Activated T-helper 1 cell treated with Interleukin-2 at 50 U/mL for 16 hours (primary cell): ENCODE data around the gene HNRNPM.
"Not testable (repeated sequence)": the region's sequence is repeated elsewhere in the genome, so short reads cannot be mapped to it uniquely, and the experiment has no call there.

ENCODE experiments used
- DNase-seq: peaks from one replicate; pipeline ENCODE4 v3.0.0-alpha.2; 2020; ENCODE audit warnings: low read depth

HNRNPM gene

DNA sequence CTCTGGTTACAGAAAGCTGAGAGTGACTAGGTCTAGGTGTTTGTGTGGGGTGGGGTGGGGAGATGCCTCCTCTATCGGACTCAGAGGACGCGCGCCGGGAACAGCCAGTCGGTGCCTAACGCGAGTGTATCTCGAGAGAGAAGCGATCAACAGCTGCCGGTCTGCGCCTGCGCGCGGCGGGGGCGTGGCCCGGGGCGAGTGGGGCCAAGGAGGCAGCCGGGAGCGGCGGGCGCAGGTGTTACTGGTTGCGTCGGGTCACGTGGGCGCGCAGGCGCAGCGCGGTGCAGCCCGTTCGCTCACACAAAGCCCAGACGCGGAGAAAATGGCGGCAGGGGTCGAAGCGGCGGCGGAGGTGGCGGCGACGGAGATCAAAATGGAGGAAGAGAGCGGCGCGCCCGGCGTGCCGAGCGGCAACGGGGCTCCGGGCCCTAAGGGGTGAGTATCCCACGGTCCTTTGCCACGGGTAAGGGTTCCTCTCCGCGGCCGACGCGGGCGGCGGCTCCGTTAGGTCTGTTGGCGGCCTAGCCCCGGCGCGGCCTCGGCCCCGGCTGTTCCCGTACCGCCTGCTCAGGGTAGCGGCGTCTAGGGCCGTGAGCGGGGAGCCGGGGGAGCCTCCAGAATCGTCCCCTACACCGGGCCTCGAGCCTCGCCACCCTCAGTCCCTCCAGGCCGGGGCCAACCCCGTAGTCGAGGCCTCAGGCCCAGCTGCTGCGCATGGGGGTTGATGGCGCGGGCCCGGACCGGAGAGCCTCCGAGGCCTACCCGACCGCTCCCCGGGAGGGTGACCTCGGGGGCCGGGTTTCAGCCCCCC is at the start of gene HNRNPM:
HNRNPM (plus strand) TSS at position 299 of the 811 bp plus-strand sequence; CDS start at position 323, 24 bp downstream.
- DNase-seq: peak; percentile 100

DNA sequence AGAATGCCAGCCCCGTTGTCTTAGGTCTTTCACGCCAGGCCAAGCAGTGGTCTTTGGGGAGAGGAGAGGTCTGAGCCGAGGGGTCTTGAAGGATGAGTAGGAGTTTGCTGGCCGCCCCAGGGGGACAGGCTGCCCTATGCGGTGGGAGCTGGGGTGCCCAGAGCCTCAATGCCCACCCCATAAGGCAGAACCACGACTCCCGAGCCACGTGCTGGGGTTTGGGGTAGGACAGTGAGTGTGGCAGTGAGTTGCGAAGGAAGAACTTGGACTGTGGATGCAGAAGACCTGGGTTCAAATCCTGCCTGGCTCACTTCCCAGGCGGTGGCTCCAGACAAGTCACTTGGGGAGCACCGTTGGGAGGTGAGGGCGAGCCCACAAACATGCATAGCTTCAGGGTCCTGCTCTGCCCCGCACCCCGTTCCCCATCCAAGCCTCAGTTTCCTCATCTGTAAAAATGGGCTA is 49.1 kb upstream of the HNRNPM start:
- no peak for DNase-seq

DNA sequence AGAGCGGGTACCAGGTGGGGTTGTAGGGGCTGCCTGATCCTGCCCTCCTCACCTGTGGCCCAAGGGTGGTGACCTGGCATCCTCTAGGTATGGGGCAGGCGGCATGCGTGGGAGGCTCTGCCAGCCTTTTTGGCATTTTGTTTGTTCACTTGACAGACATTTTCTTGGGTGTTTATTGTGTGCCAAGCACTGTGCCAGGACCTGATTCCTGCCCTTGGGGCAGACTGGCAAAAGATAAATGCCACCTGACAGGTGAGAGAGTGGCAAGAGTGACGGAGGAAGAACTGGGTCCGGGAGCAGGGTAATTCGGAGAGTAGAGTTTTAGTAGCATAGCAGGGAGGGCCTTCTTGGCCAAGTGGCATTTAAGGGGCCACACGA is 48.6 kb upstream of the HNRNPM start:
- no peak for DNase-seq

- peak; percentile 30 for DNase-seq
These were observed 48.1 kb upstream of the HNRNPM start for GRCh38 chr19:8396563-8397203.

GRCh38 chr19:8397271-8397670 is 47.5 kb upstream of the HNRNPM start:
- DNase-seq: no peak

DNA sequence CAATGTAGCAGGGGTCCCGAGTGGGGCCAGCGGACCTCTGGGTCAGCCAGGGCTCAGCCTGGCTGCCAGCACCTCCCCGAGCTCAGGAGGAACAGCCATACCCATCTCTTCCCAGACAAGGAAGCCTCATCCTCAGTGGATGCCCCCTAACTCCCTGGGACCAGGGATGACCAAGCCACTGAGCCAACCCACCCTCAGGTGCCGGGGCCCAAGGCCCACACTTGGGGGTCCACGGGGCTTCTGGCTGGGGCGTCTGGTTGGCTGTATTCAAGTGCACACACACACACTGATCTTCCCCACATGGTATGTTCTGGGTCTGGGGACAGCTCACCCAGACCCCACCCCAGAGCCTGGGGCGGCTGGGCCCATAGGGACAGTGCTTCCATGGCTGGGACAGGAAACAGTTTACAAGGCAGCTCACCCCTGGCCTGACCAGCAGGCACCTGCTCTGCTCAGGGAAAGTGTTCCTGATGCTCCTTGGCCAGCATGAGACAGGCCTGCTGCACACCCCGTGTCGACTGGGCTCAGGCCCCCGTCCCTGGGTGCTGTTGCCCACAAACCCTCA is 46.9 kb upstream of the HNRNPM start:
- DNase-seq: no peak

- DNase-seq: no peak
These were observed 46.4 kb upstream of the HNRNPM start for GRCh38 chr19:8398311-8398771.

DNA sequence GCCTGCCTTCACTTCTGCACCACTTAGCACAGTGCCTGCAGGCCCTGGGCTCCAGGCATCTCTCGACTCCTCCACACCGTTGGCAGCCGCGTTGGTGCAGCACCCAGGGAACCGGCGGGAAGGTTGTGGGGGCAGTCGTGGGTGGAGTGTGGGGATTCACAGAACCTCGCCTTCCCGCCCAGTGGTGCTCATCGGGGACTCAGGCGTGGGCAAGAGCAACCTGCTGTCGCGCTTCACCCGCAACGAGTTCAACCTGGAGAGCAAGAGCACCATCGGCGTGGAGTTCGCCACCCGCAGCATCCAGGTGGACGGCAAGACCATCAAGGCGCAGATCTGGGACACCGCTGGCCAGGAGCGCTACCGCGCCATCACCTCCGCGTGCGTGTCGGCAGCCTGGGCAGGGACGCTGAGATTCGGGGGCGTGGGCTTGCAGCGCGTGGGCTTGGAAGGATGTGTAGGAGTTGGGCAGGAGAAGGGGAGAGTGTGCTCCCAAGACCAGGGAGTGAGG is 45.0 kb upstream of the HNRNPM start:
- no peak for DNase-seq

DNA sequence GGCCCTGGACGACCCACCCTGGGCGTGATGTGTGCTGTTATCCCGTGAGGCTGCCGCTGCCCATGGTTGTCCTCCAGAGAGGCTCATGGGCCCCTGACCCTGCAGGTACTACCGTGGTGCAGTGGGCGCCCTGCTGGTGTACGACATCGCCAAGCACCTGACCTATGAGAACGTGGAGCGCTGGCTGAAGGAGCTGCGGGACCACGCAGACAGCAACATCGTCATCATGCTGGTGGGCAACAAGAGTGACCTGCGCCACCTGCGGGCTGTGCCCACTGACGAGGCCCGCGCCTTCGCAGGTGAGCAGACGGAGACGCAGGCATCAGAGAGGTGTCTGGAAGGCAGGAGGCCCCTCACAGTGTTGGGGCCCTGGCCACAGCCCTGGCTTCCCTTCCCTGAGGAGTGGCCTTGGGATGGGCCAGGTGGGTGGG is 42.8 kb upstream of the HNRNPM start:
- DNase-seq: no peak

DNA sequence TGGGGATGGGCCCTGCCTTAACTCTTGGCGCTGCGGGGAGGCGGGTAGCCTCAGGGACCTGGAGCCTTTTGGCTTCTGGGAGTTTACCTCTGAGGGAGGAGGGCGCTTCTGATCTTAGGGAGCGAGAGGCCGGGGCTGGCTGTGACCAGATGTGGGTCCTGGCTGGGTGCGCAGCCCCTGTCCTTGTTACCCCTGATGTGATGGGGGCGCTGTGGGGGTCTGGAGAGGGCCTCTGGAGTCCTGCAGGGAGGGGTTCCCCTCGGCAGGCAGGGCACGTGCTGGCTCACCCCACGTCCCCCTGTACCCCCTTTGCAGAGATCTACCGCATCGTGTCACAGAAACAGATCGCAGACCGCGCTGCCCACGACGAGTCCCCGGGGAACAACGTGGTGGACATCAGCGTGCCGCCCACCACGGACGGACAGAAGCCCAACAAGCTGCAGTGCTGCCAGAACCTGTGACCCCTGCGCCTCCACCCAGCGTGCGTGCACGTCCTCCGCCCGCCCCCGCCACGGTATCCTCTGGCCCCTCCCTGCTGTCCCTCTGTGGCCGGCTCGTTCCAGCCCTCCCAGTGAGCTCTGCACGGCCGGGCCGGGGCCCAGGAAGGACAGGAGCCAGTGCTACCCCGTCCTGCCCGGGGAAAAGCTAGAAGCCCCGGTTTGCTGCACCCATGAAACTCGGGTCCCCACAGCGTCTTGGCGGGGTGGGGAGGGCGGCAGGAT is 41.5 kb upstream of the HNRNPM start:
- no peak for DNase-seq

- no peak for DNase-seq
These were observed 41.0 kb upstream of the HNRNPM start for GRCh38 chr19:8403820-8404109.

- no peak for DNase-seq
These were observed 40.2 kb upstream of the HNRNPM start for GRCh38 chr19:8404391-8405151.

DNA sequence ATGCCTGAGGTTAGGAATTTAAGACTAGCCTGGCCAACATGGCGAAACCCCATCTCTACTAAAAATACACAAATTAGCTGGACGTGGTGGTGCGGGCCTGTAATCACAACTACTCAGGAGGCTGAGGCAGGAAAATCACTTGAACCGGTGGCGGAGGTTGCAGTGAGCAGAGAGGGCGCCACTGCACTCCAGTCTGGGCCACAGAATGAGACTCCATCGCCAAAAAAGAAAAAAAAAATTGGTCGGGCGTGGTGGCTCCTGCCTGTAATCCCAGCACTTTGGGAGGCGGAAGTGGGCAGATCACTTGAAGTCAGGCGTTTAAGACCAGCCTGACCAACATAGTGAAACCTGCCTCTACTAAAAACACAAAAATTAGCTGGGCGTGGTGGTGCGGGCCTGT is 34.1 kb upstream of the HNRNPM start:
- DNase-seq: not testable (repeated sequence)

DNA sequence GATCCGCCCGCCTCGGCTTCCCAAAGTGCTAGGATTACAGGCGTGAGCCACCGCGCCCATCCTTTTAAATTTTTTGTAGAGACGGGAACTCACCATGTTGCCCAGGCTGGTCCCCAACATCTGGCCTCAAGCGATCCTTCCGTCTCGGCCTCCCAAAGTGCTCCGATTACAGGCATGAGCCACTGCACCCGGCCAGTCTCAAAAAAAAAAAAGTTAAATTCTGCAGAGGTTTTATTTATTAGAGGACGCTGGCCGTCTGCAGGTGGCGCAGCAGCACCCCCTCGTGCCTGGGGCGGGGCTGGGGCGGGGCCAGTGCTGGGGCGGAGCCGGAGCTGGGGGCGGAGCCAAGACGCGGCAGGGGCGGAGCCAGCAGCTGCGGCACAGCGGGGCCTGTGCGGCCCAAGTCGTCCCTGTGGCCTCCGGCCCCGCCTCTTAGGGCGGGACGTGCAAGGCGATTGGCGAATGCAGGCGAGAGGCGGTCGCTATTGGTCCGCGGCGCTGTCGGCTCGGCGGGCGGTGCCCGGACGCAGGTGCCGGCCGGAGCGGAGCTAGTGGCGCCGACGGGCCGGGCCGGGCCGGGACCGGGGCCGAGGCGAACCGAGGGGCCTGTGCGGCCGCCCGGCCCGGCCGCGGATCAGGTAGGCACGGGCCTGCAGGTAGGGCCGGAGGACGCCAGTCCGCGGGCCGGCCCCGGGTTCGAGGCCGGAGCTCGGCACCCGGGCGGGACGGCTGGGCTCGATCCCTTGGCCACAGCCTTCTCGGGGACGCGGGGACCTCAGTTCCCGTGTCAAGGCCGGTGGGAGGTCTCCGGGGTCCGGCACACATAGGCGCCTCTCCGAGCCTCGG is 31.8 kb upstream of the HNRNPM start, which contains the start of gene MARCHF2:
MARCHF2 (plus strand) TSS at position 523 of the 846 bp plus-strand sequence. CDS start 8,536 bp downstream, outside the sequence.
- DNase-seq: peak; percentile 96

- no peak for DNase-seq
These were observed 31.2 kb upstream of the HNRNPM start for GRCh38 chr19:8413629-8413995.

DNA sequence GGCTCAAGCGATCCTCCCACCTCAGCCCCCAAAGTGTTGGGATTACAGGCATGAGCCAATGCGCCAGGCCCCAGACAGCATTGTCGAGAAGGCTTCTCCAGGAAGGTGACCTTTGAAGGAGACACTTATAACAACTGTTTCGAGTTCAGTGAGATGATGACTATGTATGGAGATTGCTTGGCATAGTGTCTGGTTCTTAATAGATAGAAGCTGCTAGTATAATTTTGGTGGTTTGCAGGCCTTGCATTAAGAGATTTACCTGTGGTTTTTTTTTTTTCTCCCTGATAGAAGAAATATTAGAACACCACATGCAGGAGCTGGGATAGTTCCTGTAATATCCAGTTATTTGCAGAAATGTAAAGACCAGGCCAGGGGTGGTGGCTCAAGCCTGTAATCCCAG is 28.0 kb upstream of the HNRNPM start:
- no peak for DNase-seq

DNA sequence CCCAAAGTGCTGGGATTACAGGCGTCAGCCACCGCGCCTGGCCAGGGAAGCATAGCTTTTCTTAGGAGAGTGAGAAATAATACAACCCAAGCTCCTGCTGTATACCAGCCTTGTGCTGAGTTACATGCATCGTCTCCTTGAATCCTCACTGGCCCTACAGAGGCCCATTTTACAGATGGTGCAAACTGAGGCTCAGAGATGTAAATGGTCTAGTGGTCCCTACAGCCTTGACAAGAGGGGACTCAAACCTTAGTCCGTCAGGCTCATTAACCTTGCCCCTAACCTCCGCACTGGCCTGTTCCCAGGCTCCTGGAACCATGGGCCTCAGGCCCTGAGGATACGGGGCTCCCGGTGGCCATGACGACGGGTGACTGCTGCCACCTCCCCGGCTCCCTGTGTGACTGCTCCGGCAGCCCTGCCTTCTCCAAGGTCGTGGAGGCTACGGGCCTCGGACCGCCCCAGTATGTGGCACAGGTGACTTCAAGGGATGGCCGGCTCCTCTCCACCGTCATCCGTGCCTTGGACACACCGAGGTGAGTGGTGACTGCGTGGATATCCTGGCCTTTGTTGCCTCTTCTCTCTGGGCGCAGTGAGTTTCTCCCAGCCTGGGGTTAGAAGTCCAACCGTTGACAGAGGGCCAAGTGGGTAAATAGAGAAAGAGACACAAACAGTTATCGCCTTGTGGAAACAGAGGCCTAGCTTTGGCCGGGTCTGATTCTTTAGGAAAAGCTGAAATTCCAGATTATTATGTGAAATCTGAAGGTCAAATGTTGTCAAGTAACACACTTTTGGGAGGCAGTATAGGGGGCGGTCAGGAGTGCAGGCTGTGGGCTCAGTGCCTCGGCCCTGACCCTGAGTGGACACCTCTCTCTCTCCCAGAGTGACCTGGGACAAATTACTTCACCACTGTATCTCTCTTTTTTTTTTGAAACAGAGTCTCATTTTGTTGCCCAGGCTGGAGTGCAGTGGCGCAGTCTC is 23.0 kb upstream of the HNRNPM start:
- no peak for DNase-seq

DNA sequence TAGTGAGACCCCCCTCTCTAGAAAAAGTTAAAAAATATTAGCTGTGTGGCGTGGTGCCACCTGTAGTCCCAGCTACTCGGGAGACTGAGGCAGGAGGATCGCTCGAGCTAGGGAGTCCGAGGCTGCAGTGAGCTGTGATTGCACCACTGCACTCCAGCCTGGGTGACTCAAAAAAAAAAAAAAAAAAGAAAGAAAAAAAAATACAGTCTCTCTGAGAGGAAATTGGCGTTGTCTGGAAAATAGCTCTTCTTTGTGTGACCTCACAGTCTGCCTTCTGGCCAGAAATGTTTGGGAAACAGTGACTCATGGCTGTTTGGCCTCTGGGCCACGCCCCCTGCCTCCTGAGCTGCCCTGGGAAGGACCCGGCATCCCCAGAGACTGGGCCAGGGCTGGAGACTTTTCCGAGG is 21.0 kb upstream of the HNRNPM start:
- no peak for DNase-seq

GRCh38 chr19:8425331-8425730 is 19.4 kb upstream of the HNRNPM start:
- DNase-seq: not testable (repeated sequence)
